ENCODE results near the gene SPINT2.

The SPINT2 gene

GRCh38 chr19:38267761-38268483 lies 3.5 kb downstream of the SPINT2 start:
- no peak for DNase-seq (ENCODE audit: low spot score)

- no peak for DNase-seq (ENCODE audit: low spot score)
These were observed 4.2 kb downstream of the SPINT2 start for GRCh38 chr19:38268539-38268938.

GRCh38 chr19:38270587-38271167 lies 6.3 kb downstream of the SPINT2 start:
- DNase-seq (ENCODE audit: low spot score): no peak

GRCh38 chr19:38273499-38273898 lies 9.1 kb downstream of the SPINT2 start:
- no peak for DNase-seq (ENCODE audit: low spot score)

DNA sequence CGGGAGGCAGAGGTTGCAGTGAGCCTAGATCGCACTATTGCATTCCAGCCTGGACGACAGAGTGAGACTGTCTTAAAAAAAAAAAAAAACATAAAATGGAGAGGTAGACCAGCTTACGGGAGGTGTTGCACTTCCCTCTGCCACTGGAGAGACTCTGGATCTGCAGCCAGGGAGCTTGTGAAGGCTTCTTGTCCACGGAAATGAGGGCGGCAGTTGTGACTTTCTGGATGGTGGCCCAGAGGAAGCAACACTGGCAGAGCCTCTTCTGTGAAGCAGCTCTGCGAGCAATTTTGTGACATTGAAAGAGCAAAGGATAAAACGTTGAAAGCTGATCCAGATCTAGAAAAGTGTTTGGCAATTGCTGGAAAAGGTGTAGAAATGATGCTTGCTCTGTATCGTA lies 10.4 kb downstream of the SPINT2 start:
- peak; percentile 89 for DNase-seq (ENCODE audit: low spot score)

DNA sequence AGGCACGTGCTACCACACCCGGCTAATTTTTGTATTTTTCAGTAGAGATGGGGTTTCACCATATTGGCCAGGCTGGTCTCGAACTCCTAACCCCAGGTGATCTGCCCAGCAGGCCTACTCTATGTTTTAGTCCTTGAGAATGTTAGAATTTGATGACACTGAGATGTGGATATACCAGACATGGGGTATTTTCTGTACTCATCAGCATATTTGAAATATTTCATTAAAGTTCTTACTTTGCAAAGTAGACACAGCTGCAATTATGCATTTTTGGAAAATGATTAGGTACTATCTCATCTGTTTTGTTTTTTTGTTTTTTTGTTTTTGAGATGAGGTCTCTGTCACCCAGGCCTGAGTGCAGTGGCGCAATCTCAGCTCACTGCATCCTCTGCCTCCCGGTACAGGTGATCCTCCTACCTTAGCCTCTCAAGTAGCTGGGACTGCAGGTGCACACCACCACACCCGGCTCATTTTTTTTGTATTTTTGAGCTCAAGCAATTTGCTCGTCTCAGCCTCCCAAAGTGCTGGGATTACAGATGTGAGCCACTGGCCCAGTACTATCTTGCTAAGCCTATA lies 12.7 kb downstream of the SPINT2 start:
- DNase-seq (ENCODE audit: low spot score): no peak

DNA sequence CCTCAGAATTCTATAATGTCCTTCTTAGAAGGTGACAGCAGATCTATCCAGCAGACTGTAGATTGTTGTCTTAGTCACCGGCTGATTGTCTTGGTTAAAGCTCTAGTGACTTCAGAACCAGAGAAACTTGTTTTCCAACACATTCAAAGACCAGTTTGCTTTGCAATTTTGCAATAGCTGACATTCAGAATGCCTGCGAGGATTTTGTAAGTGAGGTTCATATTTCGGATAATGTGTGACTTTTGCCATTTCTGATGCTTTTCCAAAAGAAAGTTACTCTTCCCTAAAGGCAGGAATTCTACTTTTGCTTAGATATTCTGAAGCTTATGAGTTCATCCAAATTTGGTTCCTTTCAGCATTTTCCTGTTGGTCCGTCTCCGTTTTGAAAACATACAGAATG lies 13.2 kb downstream of the SPINT2 start:
- DNase-seq (ENCODE audit: low spot score): no peak

GRCh38 chr19:38277969-38278680 lies 13.8 kb downstream of the SPINT2 start:
- no peak for DNase-seq (ENCODE audit: low spot score)

- DNase-seq (ENCODE audit: low spot score): peak; percentile 27
These were observed 14.4 kb downstream of the SPINT2 start for GRCh38 chr19:38278751-38279150.

DNA sequence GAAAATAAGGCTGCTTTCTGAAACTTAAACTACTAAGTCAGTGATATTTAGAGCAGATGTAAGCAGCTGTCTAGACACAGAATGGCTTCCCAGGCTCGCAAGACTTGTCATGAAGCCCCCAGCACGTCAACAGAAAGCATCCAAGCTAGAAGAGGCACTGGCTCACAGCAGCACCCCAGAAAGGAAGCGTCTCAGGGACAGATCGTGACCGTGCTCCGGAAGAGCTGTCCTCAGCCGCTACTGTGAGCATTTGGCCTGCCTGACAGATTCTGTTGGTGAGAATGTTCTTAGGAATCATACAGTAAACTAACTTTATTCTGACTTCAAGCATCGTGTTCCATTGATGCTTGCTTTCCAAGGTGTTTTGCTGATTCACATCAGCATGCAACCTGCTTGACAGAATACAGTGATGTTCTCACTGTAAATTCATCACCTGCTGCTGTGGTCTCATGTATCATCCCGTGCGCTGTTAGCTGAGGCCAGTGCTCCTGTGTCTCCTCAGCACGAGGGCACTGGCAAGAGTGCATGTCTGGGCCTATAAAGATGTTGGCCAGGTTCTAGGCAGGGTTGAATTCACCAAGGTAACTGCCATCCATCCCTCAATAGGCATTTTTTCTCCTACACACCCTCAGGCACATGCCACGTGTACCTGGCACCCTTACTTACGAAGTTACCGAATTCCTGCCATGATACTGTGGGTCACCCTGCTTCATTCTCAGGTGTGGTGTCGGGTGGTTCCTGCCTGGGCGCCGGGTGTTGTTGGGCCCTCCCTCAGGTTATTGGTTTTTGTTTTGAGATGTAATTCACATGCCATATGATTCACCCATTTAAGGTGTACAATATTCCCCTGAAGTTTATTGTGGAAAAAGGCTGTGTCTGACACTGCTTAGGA lies 15.9 kb downstream of the SPINT2 start:
- DNase-seq (ENCODE audit: low spot score): no peak

DNA sequence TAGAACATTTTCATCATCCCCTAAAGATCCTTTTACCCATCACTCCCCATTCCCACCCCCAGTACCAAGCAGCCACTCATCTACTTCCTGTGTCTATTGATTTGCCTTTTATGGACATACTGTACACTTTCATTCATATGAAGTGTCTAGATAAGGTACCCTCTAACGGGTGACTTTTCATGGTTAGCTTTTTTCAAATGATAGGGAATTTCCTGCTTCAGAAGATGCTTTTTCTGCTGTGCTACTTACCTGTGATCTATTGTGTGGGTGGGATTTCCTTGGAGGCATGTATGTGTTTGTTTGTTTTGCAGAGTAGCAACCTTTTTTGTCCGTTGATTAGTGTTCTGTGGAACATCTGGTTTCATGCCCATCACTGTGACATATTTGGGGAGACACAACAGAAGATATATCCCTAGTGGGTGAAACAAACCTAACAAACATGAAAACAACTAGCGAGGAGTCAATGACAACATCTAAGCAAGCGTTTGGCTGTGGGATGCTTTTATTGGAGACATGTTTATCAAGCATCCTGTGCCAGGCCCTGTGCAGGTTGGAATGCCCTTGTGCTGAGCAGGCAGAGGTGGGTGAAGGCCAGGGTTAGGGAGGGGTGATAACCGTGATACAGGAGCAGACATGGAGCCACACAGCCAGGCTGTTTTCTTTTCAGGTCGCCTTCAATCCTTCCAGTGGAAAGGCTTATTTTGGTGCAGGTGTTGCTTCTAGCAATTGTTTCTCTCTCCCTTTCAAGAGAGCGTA lies 17.6 kb downstream of the SPINT2 start:
- no peak for DNase-seq (ENCODE audit: low spot score)

DNA sequence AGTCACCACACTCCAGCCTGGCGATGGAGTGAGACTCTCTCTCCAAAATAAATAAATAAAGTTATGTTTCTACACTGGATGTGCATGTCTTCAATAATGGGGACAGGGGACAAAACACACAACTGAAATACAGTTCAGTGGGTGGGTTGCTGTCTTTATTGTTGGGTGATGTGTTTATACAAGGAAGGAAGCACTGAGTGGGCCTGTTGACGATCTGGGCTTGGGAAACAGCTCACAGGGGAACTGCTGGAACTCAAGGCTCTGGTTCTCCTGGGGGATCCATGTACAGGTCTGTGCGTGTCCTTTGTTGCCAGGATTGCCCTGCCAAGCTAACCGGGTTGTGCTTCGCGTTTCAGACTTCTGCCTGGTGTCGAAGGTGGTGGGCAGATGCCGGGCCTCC lies 18.9 kb downstream of the SPINT2 start:
- DNase-seq (ENCODE audit: low spot score): no peak

DNA sequence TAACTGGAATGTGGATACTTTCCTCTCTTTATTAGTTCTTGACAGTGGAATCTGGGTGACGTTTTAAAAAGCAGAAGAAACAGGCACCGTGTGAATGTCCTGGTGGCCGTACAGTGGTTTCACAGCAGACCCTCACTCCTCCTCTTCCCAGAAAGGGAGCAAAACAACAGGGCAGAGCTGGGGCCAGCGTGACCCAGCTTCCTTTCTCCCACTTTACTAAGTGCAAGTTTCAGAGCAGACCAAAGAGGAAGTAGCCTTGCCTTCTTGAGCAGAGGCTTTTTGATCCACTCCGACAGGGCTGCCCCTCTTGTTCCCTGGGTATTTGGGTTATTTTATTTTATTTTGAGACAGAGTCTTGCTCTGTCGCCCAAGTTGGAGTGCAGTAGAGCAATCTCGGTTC lies 20.0 kb downstream of the SPINT2 start:
- DNase-seq (ENCODE audit: low spot score): peak; percentile 27

DNA sequence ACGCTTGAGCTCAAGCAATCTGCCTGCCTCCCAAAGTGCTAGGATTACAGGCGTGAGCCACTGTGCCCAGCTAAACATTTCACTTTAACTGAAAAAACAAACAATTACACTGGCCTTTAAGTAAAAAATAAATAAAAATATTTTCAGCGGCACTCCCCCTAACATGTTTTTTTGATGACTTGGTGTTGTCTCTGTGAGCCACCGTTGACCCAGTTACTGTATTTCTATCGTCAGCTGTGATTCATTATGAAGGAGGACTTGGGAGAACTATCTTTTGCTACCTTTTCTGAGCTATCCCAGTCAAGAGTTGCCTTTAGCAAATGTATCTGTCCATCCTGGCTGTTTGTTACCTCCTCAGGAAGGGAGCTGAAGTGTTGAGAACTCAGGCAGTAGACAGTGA lies 21.2 kb downstream of the SPINT2 start:
- DNase-seq (ENCODE audit: low spot score): no peak

DNA sequence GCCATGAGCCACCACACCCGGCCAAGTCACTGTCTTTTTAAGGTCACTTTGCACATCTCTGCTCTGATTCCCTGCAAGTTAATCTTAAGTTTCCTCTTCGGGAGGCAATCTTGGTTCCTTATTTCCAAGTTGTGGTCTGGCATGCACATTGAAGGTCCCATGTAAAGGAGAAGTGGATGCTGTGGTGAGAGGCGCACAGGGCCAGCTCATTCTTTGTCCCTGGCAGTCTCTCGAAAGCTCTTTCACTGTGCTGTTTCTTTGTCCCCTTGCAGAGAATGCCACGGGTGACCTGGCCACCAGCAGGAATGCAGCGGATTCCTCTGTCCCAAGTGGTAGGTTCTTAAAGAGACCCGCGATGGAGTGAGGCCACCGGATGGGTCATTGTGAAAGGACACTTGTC lies 23.2 kb downstream of the SPINT2 start:
- peak; percentile 47 for DNase-seq (ENCODE audit: low spot score)

- no peak for DNase-seq (ENCODE audit: low spot score)
These were observed 23.9 kb downstream of the SPINT2 start for GRCh38 chr19:38288123-38288855.

- DNase-seq (ENCODE audit: low spot score): no peak
These were observed 25.6 kb downstream of the SPINT2 start for GRCh38 chr19:38289955-38290354.

- DNase-seq (ENCODE audit: low spot score): no peak
These were observed 26.3 kb downstream of the SPINT2 start for GRCh38 chr19:38290631-38291147.

DNA sequence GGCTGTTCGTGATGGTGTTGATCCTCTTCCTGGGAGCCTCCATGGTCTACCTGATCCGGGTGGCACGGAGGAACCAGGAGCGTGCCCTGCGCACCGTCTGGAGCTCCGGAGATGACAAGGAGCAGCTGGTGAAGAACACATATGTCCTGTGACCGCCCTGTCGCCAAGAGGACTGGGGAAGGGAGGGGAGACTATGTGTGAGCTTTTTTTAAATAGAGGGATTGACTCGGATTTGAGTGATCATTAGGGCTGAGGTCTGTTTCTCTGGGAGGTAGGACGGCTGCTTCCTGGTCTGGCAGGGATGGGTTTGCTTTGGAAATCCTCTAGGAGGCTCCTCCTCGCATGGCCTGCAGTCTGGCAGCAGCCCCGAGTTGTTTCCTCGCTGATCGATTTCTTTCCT lies 27.5 kb downstream of the SPINT2 start:
- no peak for DNase-seq (ENCODE audit: low spot score)

DNA sequence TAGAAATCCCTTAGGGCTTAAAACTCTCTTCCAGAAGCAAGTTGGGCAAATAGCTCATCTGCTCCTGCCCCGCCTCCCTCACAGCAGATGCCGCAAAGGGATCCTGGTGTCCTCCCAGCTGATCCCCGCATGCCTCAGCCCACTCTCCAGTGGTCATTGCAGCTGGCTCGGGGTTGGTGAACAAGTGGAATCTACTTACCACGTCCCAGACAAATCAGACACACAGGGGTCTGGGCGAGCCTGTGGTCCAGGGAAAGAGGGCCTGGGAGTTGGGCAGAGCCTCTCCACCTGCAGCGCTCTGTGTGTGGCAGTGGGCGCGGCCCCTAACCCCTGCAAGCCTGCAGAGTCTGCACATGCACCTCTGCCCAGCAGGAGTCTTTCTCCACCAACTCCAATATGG lies 28.9 kb downstream of the SPINT2 start:
- no peak for DNase-seq (ENCODE audit: low spot score)

All from globus pallidus (tissue), 1 donor.